ENCODE results near the gene DDB1.

Gene DDB1

GRCh38 chr11:61349189-61349751 is 16.4 kb upstream of the DDB1 start:
- no peak for ATAC-seq (ENCODE audit: low read depth)
- no peak for DNase-seq (ENCODE audit: low spot score in 2 of 2)
- Mint-ChIP-seq H3K36me3 (peaks cover 25% of the 10 kb centered on the region), H3K4me1 (peaks cover 39% of the 10 kb centered on the region), H3K27ac (no peak overlapping the region), H3K27me3 (no peaks in the 10 kb centered on the region), H3K4me3 (no peak overlapping the region), H3K9me3 (no peaks in the 10 kb centered on the region)

GRCh38 chr11:61347916-61348461 is 15.1 kb upstream of the DDB1 start:
- DNase-seq (ENCODE audit: low spot score in 2 of 2): no peak
- peak overlapping the region; percentile 47 for H3K27ac Mint-ChIP-seq
- ATAC-seq (ENCODE audit: low read depth): no peak
- no peak overlapping the region for H3K4me3 Mint-ChIP-seq
- peaks cover 15% of the 10 kb centered on the region for H3K36me3 Mint-ChIP-seq
- H3K27me3 Mint-ChIP-seq: no peaks in the 10 kb centered on the region
- no peaks in the 10 kb centered on the region for H3K9me3 Mint-ChIP-seq
- H3K4me1 Mint-ChIP-seq: peaks cover 27% of the 10 kb centered on the region

- peaks cover 11% of the 10 kb centered on the region for H3K36me3 Mint-ChIP-seq
These were observed 13.3 kb upstream of the DDB1 start for GRCh38 chr11:61345954-61346843.

GRCh38 chr11:61345170-61345610 is 12.3 kb upstream of the DDB1 start:
- no peaks in the 10 kb centered on the region for H3K27me3 Mint-ChIP-seq
- no peak overlapping the region for H3K4me3 Mint-ChIP-seq
- peaks cover 26% of the 10 kb centered on the region for H3K4me1 Mint-ChIP-seq
- H3K36me3 Mint-ChIP-seq: peaks cover 11% of the 10 kb centered on the region
- peak overlapping the region; percentile 80 for H3K27ac Mint-ChIP-seq
- H3K9me3 Mint-ChIP-seq: no peaks in the 10 kb centered on the region
- no peak for DNase-seq (ENCODE audit: low spot score in 2 of 2)
- ATAC-seq (ENCODE audit: low read depth): no peak

More at GRCh38 chr11:61345954-61346843, 13.3 kb upstream of the DDB1 start:
- no peak for ATAC-seq (ENCODE audit: low read depth)
- Mint-ChIP-seq H3K4me1 (peaks cover 25% of the 10 kb centered on the region), H3K9me3 (no peaks in the 10 kb centered on the region), H3K27ac (peak overlapping the region; percentile 60), H3K27me3 (no peaks in the 10 kb centered on the region), H3K4me3 (no peak overlapping the region)
- no peak for DNase-seq (ENCODE audit: low spot score in 2 of 2)

DNA sequence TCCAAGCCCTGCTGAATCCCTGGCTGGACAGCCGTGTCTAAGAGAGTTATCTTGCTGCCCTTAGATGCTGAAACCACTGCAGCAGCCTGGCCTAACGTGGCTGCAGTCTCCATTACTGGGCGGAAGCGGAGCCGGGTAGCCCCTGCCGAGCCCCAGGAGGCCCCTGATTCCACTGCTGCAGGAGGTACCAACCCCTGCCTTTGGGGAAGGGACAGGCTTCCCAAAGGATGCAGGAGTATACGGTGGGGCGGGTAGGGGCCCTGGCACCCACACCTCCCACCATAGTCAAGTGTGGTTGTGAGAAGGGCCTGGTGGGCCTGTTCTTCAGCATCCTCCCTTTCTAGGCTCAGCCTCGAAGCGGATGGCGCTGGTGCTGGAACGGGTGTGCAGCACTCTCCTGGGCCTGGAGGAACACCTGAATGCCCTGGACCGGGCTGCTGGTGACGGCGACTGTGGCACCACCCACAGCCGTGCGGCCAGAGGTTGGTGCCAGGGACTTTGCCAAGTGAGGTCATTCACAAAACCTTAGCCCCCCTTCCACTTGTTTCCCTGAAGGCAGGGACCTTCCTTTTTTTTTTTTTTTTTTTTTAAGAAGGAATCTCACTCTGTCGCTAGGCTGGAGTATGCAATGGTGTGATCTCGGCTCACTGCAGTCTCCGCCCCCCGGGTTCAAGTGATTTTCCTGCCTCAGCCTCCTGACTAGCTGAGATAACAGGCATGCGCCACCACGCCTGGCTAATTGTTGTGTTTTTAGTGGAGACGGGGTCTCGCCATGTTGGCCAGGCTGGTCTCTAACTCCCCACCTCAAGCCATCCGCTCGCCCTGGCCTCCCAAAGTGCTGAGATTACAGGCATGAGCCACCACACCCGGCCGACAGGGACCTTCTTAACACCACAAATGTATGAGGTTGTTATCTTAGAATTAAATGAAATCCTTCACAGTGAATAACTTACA is 11.2 kb upstream of the DDB1 start:
- Mint-ChIP-seq H3K27me3 (no peaks in the 10 kb centered on the region), H3K36me3 (peaks cover 9% of the 10 kb centered on the region)

GRCh38 chr11:61342207-61342803 is 9.4 kb upstream of the DDB1 start:
- Mint-ChIP-seq H3K27me3 (no peaks in the 10 kb centered on the region), H3K9me3 (no peaks in the 10 kb centered on the region), H3K4me1 (peaks cover 16% of the 10 kb centered on the region), H3K27ac (peak overlapping the region; percentile 67), H3K36me3 (peaks cover 8% of the 10 kb centered on the region), H3K4me3 (no peak overlapping the region)
- ATAC-seq (ENCODE audit: low read depth) (no peak), DNase-seq (ENCODE audit: low spot score in 2 of 2) (no peak)

More for the DNA sequence above, 11.2 kb upstream of the DDB1 start:
- H3K9me3 Mint-ChIP-seq: no peaks in the 10 kb centered on the region
- ATAC-seq (ENCODE audit: low read depth): no peak
- peak overlapping the region; percentile 80 for H3K27ac Mint-ChIP-seq
- H3K4me1 Mint-ChIP-seq: peaks cover 21% of the 10 kb centered on the region
- DNase-seq (ENCODE audit: low spot score in 2 of 2): no peak
- no peak overlapping the region for H3K4me3 Mint-ChIP-seq

- H3K4me1 Mint-ChIP-seq: peaks cover 21% of the 10 kb centered on the region
- H3K27me3 Mint-ChIP-seq: no peaks in the 10 kb centered on the region
- no peak overlapping the region for H3K4me3 Mint-ChIP-seq
- H3K27ac Mint-ChIP-seq: peak overlapping the region; percentile 67
- H3K36me3 Mint-ChIP-seq: peaks cover 8% of the 10 kb centered on the region
- DNase-seq (ENCODE audit: low spot score in 2 of 2) (no peak), ATAC-seq (ENCODE audit: low read depth) (no peak)
- H3K9me3 Mint-ChIP-seq: no peaks in the 10 kb centered on the region
These were observed 8.8 kb upstream of the DDB1 start for GRCh38 chr11:61341706-61342105.

DNA sequence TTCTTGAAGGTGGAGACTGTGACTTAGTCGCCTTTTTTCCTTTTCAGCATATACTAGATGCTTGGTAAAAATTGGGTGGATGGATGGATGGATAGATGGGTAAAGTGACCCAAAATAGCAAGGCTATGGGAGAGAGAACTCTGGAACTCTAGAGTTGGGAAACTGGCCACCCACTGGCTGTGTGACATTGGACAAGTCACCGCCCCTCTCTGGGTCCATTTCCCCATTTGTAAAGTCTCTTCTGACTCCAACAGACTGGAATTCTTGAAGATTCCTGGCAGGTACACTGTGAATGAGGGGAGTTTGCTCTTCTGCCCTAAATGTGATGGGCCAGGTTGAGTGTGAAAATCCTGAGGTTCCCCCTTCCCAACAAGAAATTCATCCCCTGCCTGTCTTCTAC is 8.1 kb upstream of the DDB1 start:
- H3K27me3 Mint-ChIP-seq: no peaks in the 10 kb centered on the region
- DNase-seq (ENCODE audit: low spot score in 2 of 2) (no peak), ATAC-seq (ENCODE audit: low read depth) (no peak)
- H3K4me3 Mint-ChIP-seq: no peak overlapping the region
- no peaks in the 10 kb centered on the region for H3K9me3 Mint-ChIP-seq
- H3K4me1 Mint-ChIP-seq: peaks cover 19% of the 10 kb centered on the region
- H3K27ac Mint-ChIP-seq: no peak overlapping the region
- H3K36me3 Mint-ChIP-seq: peaks cover 8% of the 10 kb centered on the region

DNA sequence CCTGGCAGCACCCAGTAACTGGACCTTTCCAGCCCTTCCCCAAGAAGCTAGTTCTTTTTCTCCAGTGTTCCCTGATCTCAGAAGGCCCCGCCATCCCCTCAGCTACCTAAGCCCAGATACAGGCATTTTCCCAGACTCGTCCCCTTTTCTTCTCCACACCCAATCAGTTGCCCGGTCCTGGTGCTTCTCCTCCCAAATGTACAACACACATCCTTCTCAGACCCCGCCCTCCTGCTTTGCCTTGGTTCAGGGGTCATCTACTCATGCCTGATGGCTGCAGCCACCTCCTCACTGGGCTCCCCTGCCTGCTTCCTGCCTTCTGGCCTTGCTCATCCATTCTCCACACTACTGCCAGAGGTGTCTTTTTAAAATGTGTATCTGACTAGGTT is 6.6 kb upstream of the DDB1 start:
- Mint-ChIP-seq H3K9me3 (no peaks in the 10 kb centered on the region), H3K36me3 (peaks cover 8% of the 10 kb centered on the region), H3K4me1 (peaks cover 18% of the 10 kb centered on the region), H3K27ac (no peak overlapping the region), H3K27me3 (no peaks in the 10 kb centered on the region), H3K4me3 (no peak overlapping the region)
- ATAC-seq (ENCODE audit: low read depth) (no peak), DNase-seq (ENCODE audit: low spot score in 2 of 2) (no peak)

DNA sequence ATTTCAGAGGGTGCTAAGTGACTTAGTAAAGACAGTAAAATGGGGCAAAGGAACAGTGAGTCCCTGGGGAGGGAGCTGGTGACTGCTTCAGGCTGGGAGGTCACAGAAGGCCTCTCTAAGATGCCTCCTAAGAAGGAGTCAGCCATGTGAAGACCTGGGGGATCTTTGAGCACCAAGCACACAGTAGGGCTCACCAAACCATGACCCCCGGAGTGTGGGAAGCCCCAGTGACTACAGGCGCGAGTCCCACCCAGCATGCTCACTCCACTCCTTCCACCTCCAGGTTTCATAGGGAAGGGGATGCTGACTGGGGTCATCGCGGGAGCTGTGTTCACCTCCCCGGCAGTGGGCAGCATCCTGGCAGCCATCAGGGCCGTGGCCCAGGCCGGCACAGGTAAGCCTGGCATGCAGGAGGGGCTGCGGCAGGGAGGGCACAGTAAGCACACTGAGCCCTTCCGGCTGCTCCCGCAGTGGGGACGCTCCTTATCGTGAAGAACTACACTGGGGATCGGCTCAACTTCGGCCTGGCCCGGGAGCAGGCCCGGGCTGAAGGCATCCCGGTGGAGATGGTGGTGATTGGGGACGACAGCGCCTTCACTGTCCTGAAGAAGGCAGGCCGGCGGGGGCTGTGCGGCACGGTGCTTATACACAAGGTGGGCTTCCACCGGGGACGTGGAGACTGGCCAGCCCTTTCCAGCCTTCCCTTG is 6.0 kb upstream of the DDB1 start:
- no peaks in the 10 kb centered on the region for H3K27me3 Mint-ChIP-seq
- H3K9me3 Mint-ChIP-seq: no peaks in the 10 kb centered on the region
- H3K4me3 Mint-ChIP-seq: no peak overlapping the region
- peaks cover 8% of the 10 kb centered on the region for H3K36me3 Mint-ChIP-seq
- DNase-seq (ENCODE audit: low spot score in 2 of 2) (no peak), ATAC-seq (ENCODE audit: low read depth) (no peak)
- H3K27ac Mint-ChIP-seq: peak overlapping the region; percentile 58
- peaks cover 18% of the 10 kb centered on the region for H3K4me1 Mint-ChIP-seq

DNA sequence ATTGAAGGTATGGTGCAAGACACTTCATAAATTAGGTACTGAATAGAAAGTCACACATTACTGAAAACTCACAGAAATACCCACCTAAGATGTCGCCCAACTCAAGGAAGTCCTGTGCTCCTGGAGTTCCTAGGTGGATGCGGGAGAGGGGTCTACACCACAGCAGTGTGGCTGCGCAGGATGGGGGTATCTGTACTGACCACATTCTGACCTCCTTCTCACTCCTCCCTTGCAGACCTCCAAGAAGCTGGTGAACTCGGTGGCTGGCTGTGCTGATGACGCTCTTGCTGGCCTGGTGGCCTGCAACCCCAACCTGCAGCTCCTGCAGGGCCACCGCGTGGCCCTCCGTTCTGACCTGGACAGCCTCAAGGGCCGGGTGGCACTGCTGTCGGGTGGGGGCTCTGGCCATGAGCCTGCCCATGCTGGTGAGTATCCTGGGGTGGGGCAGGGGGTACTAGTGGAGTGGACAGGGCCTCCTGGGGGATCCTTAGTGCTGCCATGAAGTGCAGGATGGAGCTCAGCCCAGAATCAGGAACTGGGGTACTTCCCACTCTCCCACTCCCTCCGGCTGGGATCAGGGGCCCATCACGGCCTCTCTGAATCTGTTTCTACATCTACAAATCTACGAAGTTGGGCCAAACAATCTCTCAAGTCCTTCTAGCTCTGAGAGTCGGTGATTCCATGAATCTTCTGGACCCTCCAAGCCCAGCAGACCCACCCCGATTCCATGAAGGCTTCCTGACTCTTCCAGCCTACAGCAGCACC is 5.0 kb upstream of the DDB1 start:
- no peaks in the 10 kb centered on the region for H3K9me3 Mint-ChIP-seq
- H3K27me3 Mint-ChIP-seq: no peaks in the 10 kb centered on the region
- peaks cover 8% of the 10 kb centered on the region for H3K36me3 Mint-ChIP-seq
- peak overlapping the region; percentile 58 for H3K27ac Mint-ChIP-seq
- ATAC-seq (ENCODE audit: low read depth): no peak
- DNase-seq (ENCODE audit: low spot score in 2 of 2): no peak
- peaks cover 25% of the 10 kb centered on the region for H3K4me1 Mint-ChIP-seq
- H3K4me3 Mint-ChIP-seq: no peak overlapping the region

DNA sequence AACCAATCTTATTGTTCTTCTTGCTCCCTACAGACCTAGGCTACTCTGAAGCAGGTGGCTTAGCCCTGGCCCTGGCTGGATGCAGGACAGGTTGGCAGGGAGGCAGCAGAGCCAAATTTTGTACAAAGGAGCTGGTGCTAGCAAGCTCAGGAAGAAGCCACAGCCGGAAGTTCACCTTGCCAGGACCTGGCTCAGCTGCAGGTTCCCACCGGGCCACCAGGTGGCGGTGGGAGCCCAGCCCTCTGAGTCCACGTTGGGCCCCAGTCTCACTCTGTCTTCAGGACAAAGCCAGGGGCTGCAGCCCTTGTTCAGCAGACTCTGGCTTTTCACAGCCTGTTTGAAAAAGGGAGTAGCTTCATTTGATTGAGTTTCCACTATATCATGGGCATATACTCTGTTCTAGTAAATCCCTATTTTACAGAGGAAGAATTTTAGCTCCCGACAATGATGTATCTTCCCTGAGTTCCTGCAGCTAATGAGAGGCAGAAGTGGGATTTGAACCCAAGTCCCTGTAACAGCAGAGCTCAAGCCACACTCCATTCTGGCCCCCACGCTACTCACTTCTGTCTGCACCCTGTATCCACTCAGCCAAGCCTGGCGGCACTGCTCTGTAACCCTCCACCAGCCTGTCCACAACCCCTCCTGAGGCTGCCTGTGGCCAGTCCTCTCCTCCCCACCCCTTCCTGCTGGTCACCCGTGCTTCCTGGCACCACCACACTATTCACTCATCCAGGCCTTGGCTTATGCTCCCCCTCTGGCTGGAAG is 3.4 kb upstream of the DDB1 start:
- DNase-seq (ENCODE audit: low spot score in 2 of 2) (peak; percentile 88 to 90), ATAC-seq (ENCODE audit: low read depth) (peak; percentile 67)
- H3K27me3 Mint-ChIP-seq: no peaks in the 10 kb centered on the region
- peaks cover 10% of the 10 kb centered on the region for H3K36me3 Mint-ChIP-seq
- no peak overlapping the region for H3K4me3 Mint-ChIP-seq
- peaks cover 32% of the 10 kb centered on the region for H3K4me1 Mint-ChIP-seq
- H3K9me3 Mint-ChIP-seq: no peaks in the 10 kb centered on the region
- H3K27ac Mint-ChIP-seq: peak overlapping the region; percentile 7
